Measurements from ENCODE around the gene CACNG1. TPM values are rescaled to one million over a fixed set of nuclear protein-coding genes. Genes with fewer than 3 reads are reported as not detected.

CACNG1 gene
- polyA plus RNA-seq, 2 of the 4 experiments (the other 2 are of a cell fraction) = 0.15 TPM; not detected in 1

GRCh38 chr17:67043283-67043682, 1.1 kb upstream of the CACNG1 start:
- POLR2A ChIA-PET = no interaction called here
- H3K4me1 ChIP-seq = no peaks in the 10 kb centered on the region
- H3K9me3 ChIP-seq = peaks cover 9% of the 10 kb centered on the region
- CTCF ChIA-PET = interaction anchor here (0.6 to 1.4 kb wide), 4 partner anchors 8 to 232 kb away, joined by 3 to 5 read pairs (median 4); no protein-coding TSS in a partner anchor
- WGBS (ENCODE audit: missing lambda C conversion rate) = 62% methylated on average over 12 of the region's 12 CpGs
- no peak overlapping the region for H3K4me3 ChIP-seq
- TF ChIP-seq ZFP36 (IDR thresholded peaks at IDR 0.05; ENCODE audit: borderline replicate concordance, partially characterized antibody) (no peak), CHD4 (IDR thresholded peaks at IDR 0.05; ENCODE audit: borderline replicate concordance) (no peak), REST (IDR thresholded peaks at IDR 0.05) (no peak), NPAS2 (CRISPR knock-in tag; IDR thresholded peaks at IDR 0.05; ENCODE audit: borderline replicate concordance) (no peak), RNF2 (IDR thresholded peaks at IDR 0.05; ENCODE audit: borderline replicate concordance, low read depth) (no peak), FOSL2 (IDR thresholded peaks at IDR 0.05) (no peak), FOSL2 (CRISPR knock-in tag; IDR thresholded peaks at IDR 0.05) (no peak), MAFK (IDR thresholded peaks at IDR 0.05; ENCODE audit: partially characterized antibody) (no peak), E2F6 (IDR thresholded peaks at IDR 0.05; ENCODE audit: borderline replicate concordance, low read depth) (no peak), KDM5A (IDR thresholded peaks at IDR 0.05) (no peak), EP300 (IDR thresholded peaks at IDR 0.05) (no peak)
- ATAC-seq (no peak), DNase-seq (ENCODE audit: low read depth in 1 of 2, low spot score in 1 of 2) (no peak), FAIRE-seq (no peak)
- no peak overlapping the region for H3K4me2 ChIP-seq
- no peak overlapping the region for H3K27ac ChIP-seq

GRCh38 chr17:67044940-67045339, 586 bp downstream of the CACNG1 start:
- POLR2A ChIA-PET = no interaction called here
- Histone ChIP-seq H3K9me3 (peaks cover 25% of the 10 kb centered on the region), H3K4me3 (no peak overlapping the region), H3K27ac (no peak overlapping the region), H3K4me1 (no peaks in the 10 kb centered on the region), H3K4me2 (no peak overlapping the region)
- TF ChIP-seq KDM1A (IDR thresholded peaks at IDR 0.05; ENCODE audit: low read depth) = no peak
- TF ChIP-seq HES2 (IDR thresholded peaks at IDR 0.05) = no peak
- TF ChIP-seq FOXS1 (CRISPR knock-in tag; IDR thresholded peaks at IDR 0.05) = no peak
- TF ChIP-seq USF2 (IDR thresholded peaks at IDR 0.05) = no peak
- CTCF ChIA-PET = interaction anchor here (0.8 kb wide), 1 partner anchor 46 kb away, joined by 3 read pairs; no protein-coding TSS in a partner anchor
- DNase-seq (ENCODE audit: low read depth in 1 of 2, low spot score in 1 of 2) (no peak), FAIRE-seq (no peak), ATAC-seq (no peak; a peak in 2 of 6 replicates)
- WGBS (ENCODE audit: missing lambda C conversion rate) = 54% methylated on average over 5 of the region's 5 CpGs

- FAIRE-seq = no peak
- no peak for ATAC-seq
- DNase-seq (ENCODE audit: low read depth in 1 of 2, low spot score in 1 of 2) = no peak
- no peak overlapping the region for H3K4me2 ChIP-seq
- H3K4me3 ChIP-seq = no peak overlapping the region
- TF ChIP-seq POLR2AphosphoS2 (conservative IDR thresholded peaks at IDR 0.05; ENCODE audit: low read length) (no peak), EHF (CRISPR knock-in tag; IDR thresholded peaks at IDR 0.05) (no peak), POLR2A (IDR thresholded peaks at IDR 0.05; ENCODE audit: low read length) (no peak), ESRRA (IDR thresholded peaks at IDR 0.05; ENCODE audit: borderline replicate concordance, low read length) (no peak), TP53 (CRISPR knock-in tag; IDR thresholded peaks at IDR 0.05) (no peak), CHD2 (IDR thresholded peaks at IDR 0.05; ENCODE audit: low read length, partially characterized antibody) (no peak), ATOH8 (CRISPR knock-in tag; IDR thresholded peaks at IDR 0.05; ENCODE audit: low read depth) (no peak)
- no peak overlapping the region for H3K27ac ChIP-seq
- 13% methylated on average over 4 of the region's 4 CpGs for WGBS (ENCODE audit: missing lambda C conversion rate)
- POLR2A ChIA-PET = no interaction called here
- no peaks in the 10 kb centered on the region for H3K4me1 ChIP-seq
- H3K9me3 ChIP-seq = peaks cover 29% of the 10 kb centered on the region
- CTCF ChIA-PET = interaction anchor here (1.1 kb wide), 1 partner anchor 112 kb away, joined by 3 read pairs; no protein-coding TSS in a partner anchor
Measured at GRCh38 chr17:67046398-67046797, 2.0 kb downstream of the CACNG1 start.

Measured in A549 (cell line).